Activated CD8-positive, alpha-beta memory T cell treated with anti-CD3 and anti-CD28 coated beads, Interleukin-2, amount 50 U/mL, for 4 hours (primary cell): ENCODE results near the gene EMILIN2.
"Not testable (repeated sequence)": the region's sequence is repeated elsewhere in the genome, so short reads cannot be mapped to it uniquely, and the experiment has no call there.

Source experiments
- DNase-seq: peaks from one replicate; pipeline ENCODE4 v3.0.0-alpha.2; 2020

EMILIN2 gene

GRCh38 chr18:2901423-2901985 is 54.7 kb downstream of the EMILIN2 start:
- DNase-seq = no peak

GRCh38 chr18:2902327-2902726 is 55.5 kb downstream of the EMILIN2 start:
- no peak for DNase-seq

GRCh38 chr18:2903006-2903405 is 56.2 kb downstream of the EMILIN2 start:
- no peak for DNase-seq

GRCh38 chr18:2905854-2906703 is 59.3 kb downstream of the EMILIN2 start:
- peak; percentile 31 for DNase-seq

GRCh38 chr18:2906704-2907549 is 60.1 kb downstream of the EMILIN2 start:
- peak; percentile 52 for DNase-seq

GRCh38 chr18:2907550-2908135 is 60.8 kb downstream of the EMILIN2 start:
- DNase-seq = no peak

GRCh38 chr18:2908166-2908945 is 61.5 kb downstream of the EMILIN2 start:
- no peak for DNase-seq

GRCh38 chr18:2908946-2909335 is 62.1 kb downstream of the EMILIN2 start:
- DNase-seq = no peak

GRCh38 chr18:2909431-2910140 is 62.8 kb downstream of the EMILIN2 start:
- no peak for DNase-seq

- no peak for DNase-seq
Observed at GRCh38 chr18:2910261-2910660, 63.5 kb downstream of the EMILIN2 start.

GRCh38 chr18:2910751-2911425 is 64.1 kb downstream of the EMILIN2 start:
- no peak for DNase-seq

- no peak for DNase-seq
Observed at GRCh38 chr18:2911533-2911932, 64.7 kb downstream of the EMILIN2 start.

- no peak for DNase-seq
Observed at GRCh38 chr18:2912357-2913299, 65.8 kb downstream of the EMILIN2 start.

GRCh38 chr18:2913398-2914005 is 66.7 kb downstream of the EMILIN2 start:
- DNase-seq = no peak

GRCh38 chr18:2914185-2914880 is 67.5 kb downstream of the EMILIN2 start:
- no peak for DNase-seq

- no peak for DNase-seq
Observed at GRCh38 chr18:2914881-2915240, 68.1 kb downstream of the EMILIN2 start.

GRCh38 chr18:2915486-2915885 is 68.7 kb downstream of the EMILIN2 start:
- not testable (repeated sequence) for DNase-seq

- DNase-seq = no peak
Observed at GRCh38 chr18:2916184-2916583, 69.4 kb downstream of the EMILIN2 start.
